IPS-18a (cell line): ENCODE data around the gene SLC9A2.
A peak's percentile ranks its signal among the peaks of the same experiment; 100 is the strongest.

Experiments used
- H3K27ac ChIP-seq: one replicate; pipeline ENCODE4 v1.5.1; 2013; ENCODE audit warnings: low read length
- H3K27me3 ChIP-seq: one replicate; pipeline ENCODE4 v1.6.1; 2013; ENCODE audit warnings: mild to moderate bottlenecking, low read length; ENCODE audit not compliant: control insufficient read depth, insufficient read depth
- H3K36me3 ChIP-seq: one replicate; pipeline ENCODE4 v1.6.1; 2013; ENCODE audit warnings: low read depth, low read length; ENCODE audit not compliant: control insufficient read depth
- H3K4me1 ChIP-seq: one replicate; pipeline ENCODE4 v1.6.1; 2013; ENCODE audit warnings: low read depth, low read length; ENCODE audit not compliant: control insufficient read depth
- H3K4me3 ChIP-seq: one replicate; pipeline ENCODE4 v1.5.1; 2013; ENCODE audit warnings: low read length
- H3K9ac ChIP-seq: one replicate; pipeline ENCODE4 v1.6.1; 2013; ENCODE audit warnings: mild to moderate bottlenecking, low read length, moderate library complexity
- H3K9me3 ChIP-seq: one replicate; pipeline ENCODE4 v1.6.1; 2013; ENCODE audit warnings: low read depth, low read length; ENCODE audit not compliant: control insufficient read depth

The SLC9A2 gene, protein sequence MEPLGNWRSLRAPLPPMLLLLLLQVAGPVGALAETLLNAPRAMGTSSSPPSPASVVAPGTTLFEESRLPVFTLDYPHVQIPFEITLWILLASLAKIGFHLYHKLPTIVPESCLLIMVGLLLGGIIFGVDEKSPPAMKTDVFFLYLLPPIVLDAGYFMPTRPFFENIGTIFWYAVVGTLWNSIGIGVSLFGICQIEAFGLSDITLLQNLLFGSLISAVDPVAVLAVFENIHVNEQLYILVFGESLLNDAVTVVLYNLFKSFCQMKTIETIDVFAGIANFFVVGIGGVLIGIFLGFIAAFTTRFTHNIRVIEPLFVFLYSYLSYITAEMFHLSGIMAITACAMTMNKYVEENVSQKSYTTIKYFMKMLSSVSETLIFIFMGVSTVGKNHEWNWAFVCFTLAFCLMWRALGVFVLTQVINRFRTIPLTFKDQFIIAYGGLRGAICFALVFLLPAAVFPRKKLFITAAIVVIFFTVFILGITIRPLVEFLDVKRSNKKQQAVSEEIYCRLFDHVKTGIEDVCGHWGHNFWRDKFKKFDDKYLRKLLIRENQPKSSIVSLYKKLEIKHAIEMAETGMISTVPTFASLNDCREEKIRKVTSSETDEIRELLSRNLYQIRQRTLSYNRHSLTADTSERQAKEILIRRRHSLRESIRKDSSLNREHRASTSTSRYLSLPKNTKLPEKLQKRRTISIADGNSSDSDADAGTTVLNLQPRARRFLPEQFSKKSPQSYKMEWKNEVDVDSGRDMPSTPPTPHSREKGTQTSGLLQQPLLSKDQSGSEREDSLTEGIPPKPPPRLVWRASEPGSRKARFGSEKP

GRCh38 chr2:102619414-102620319, at the start of gene SLC9A2:
Gene SLC9A2, plus strand, starts transcription at chr2:102619553. Its CDS starts 296 bp downstream, at chr2:102619849.
- H3K9me3 ChIP-seq, result no peaks in the 10 kb centered on the region
- peaks cover 5% of the 10 kb centered on the region for H3K4me1 ChIP-seq
- peaks cover 62% of the 10 kb centered on the region for H3K27me3 ChIP-seq
- H3K9ac ChIP-seq, result no peak within 1 kb of the TSS
- no peak within 1 kb of the TSS for H3K27ac ChIP-seq
- H3K4me3 ChIP-seq, result peak within 1 kb of the TSS; percentile 65
- no peaks in the 10 kb centered on the region for H3K36me3 ChIP-seq

GRCh38 chr2:102575888-102576287, 43.5 kb upstream of the SLC9A2 start:
- Histone ChIP-seq H3K4me3 (no peak overlapping the region), H3K36me3 (no peaks in the 10 kb centered on the region), H3K9me3 (peaks cover 15% of the 10 kb centered on the region), H3K27me3 (no peaks in the 10 kb centered on the region), H3K9ac (no peak overlapping the region), H3K27ac (no peak overlapping the region), H3K4me1 (no peaks in the 10 kb centered on the region)

GRCh38 chr2:102578376-102578775, 41.0 kb upstream of the SLC9A2 start:
- Histone ChIP-seq H3K27ac (no peak overlapping the region), H3K9me3 (peaks cover 7% of the 10 kb centered on the region), H3K9ac (no peak overlapping the region), H3K27me3 (no peaks in the 10 kb centered on the region), H3K4me3 (no peak overlapping the region), H3K4me1 (no peaks in the 10 kb centered on the region), H3K36me3 (no peaks in the 10 kb centered on the region)

DNA sequence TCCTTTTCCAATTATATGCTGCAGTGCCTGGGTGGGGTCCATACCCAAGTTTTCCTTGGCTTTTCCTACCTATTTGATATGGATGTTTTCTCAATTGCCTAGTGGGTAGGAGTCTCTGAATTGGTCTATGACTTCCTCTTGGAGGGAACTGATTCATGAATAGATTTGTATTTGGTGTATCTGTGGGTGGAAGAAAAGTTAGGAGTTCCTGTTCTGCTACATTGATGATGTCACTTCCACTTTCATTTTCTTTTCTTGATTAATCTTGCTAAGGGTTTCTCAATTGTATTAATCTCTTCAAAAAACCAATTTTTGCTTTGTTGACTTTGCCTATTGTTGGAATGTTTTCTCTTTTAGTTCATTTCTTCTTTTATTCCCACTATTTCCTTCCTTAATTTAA, 37.4 kb upstream of the SLC9A2 start:
- no peaks in the 10 kb centered on the region for H3K4me1 ChIP-seq
- no peak overlapping the region for H3K9ac ChIP-seq
- no peak overlapping the region for H3K4me3 ChIP-seq
- no peaks in the 10 kb centered on the region for H3K9me3 ChIP-seq
- H3K27ac ChIP-seq, result no peak overlapping the region
- H3K27me3 ChIP-seq, result no peaks in the 10 kb centered on the region
- no peaks in the 10 kb centered on the region for H3K36me3 ChIP-seq

GRCh38 chr2:102582845-102583244, 36.5 kb upstream of the SLC9A2 start:
- Histone ChIP-seq H3K9me3 (no peaks in the 10 kb centered on the region), H3K27me3 (no peaks in the 10 kb centered on the region), H3K4me1 (no peaks in the 10 kb centered on the region), H3K4me3 (no peak overlapping the region), H3K36me3 (no peaks in the 10 kb centered on the region), H3K9ac (no peak overlapping the region), H3K27ac (no peak overlapping the region)

DNA sequence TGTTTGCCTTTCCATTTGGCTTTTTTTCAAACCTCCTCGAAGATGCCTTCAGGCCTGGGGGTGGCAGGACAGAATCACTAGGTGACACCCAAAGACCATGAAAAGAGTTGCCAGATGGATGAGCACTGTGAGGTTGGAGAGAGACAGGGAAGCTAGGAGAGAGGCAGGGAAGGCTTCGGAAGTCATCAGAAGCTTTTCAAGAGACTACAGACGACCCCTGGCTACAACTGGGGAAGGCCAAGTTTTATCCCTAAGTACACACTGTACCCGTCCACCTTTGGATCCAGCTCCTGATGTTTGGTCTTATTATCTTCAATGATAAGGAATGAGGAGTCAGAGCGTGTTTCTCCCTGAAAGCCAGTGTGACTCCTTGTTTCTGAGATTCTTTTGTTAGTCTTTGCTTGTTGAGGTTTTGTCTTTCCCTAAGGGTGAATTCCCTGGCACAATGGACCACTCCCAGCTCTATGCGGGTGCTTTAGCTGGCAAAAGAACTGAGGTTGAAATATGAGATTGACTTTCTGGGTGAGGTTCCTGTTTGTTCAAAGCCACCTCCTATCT, 33.4 kb upstream of the SLC9A2 start:
- Histone ChIP-seq H3K9me3 (no peaks in the 10 kb centered on the region), H3K36me3 (no peaks in the 10 kb centered on the region), H3K4me3 (no peak overlapping the region), H3K27ac (no peak overlapping the region), H3K9ac (no peak overlapping the region), H3K4me1 (no peaks in the 10 kb centered on the region), H3K27me3 (no peaks in the 10 kb centered on the region)

GRCh38 chr2:102588213-102588939, 31.0 kb upstream of the SLC9A2 start:
- H3K9me3 ChIP-seq, result no peaks in the 10 kb centered on the region
- H3K27me3 ChIP-seq, result no peaks in the 10 kb centered on the region

GRCh38 chr2:102589444-102589843, 29.9 kb upstream of the SLC9A2 start:
- no peaks in the 10 kb centered on the region for H3K36me3 ChIP-seq
- no peaks in the 10 kb centered on the region for H3K4me1 ChIP-seq
- no peak overlapping the region for H3K27ac ChIP-seq
- H3K9me3 ChIP-seq, result no peaks in the 10 kb centered on the region
- no peak overlapping the region for H3K4me3 ChIP-seq
- H3K9ac ChIP-seq, result no peak overlapping the region
- no peaks in the 10 kb centered on the region for H3K27me3 ChIP-seq

More at GRCh38 chr2:102588213-102588939, 31.0 kb upstream of the SLC9A2 start:
- H3K9ac ChIP-seq, result no peak overlapping the region
- no peak overlapping the region for H3K4me3 ChIP-seq
- no peaks in the 10 kb centered on the region for H3K36me3 ChIP-seq
- H3K4me1 ChIP-seq, result no peaks in the 10 kb centered on the region
- no peak overlapping the region for H3K27ac ChIP-seq

DNA sequence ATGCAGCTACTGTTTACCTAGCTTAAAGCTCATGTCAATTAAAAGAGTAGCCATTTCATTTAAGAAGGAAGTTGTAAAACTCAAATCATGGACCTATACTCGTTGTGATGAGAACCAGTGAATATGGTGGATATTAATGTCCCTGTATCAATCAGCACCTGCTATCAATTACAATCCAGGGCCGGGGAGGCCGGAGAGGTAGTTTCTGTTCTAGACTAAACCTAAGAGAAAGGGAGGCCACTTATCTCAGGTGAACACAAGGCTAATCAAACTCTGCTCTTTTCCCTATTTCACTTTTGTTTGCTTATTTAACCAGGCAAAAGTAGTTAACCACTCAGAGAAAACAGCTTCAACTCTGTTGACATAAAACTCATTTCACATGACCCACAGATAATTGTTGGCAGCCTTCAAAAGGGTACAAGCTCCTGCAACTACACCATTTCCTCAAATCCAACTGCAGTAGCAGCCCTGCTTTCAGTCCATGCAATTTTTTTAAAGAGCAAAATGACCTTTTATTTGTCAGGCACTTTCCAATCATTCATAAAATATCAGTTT, 27.8 kb upstream of the SLC9A2 start:
- no peaks in the 10 kb centered on the region for H3K4me1 ChIP-seq
- no peak overlapping the region for H3K27ac ChIP-seq
- H3K36me3 ChIP-seq, result no peaks in the 10 kb centered on the region
- no peaks in the 10 kb centered on the region for H3K9me3 ChIP-seq
- no peak overlapping the region for H3K4me3 ChIP-seq
- no peak overlapping the region for H3K9ac ChIP-seq
- H3K27me3 ChIP-seq, result no peaks in the 10 kb centered on the region

GRCh38 chr2:102592601-102593000, 26.8 kb upstream of the SLC9A2 start:
- Histone ChIP-seq H3K27me3 (no peaks in the 10 kb centered on the region), H3K4me1 (no peaks in the 10 kb centered on the region), H3K36me3 (no peaks in the 10 kb centered on the region), H3K4me3 (no peak overlapping the region), H3K27ac (no peak overlapping the region), H3K9ac (no peak overlapping the region), H3K9me3 (no peaks in the 10 kb centered on the region)
